NCI-H446 (cell line): ENCODE data around the gene PRDM2.
A peak's percentile ranks its signal among the peaks of the same experiment; 100 is the strongest.
"Not testable (repeated sequence)": the region's sequence is repeated elsewhere in the genome, so short reads cannot be mapped to it uniquely, and the experiment has no call there.

Experiments used
- DNase-seq, 2 experiments: peaks; one replicate each; lab custom pipeline; 2025; lab: John Stamatoyannopoulos, UW

Gene PRDM2

GRCh38 chr1:13699936-13700520 is at the start of gene PRDM2:
TSS of gene PRDM2 (plus strand) at chr1:13700188. CDS start at chr1:13715606, 15,418 bp downstream.
- DNase-seq: peak; percentile 49 to 55

- DNase-seq: no peak
These were observed 48.7 kb upstream of the PRDM2 start for GRCh38 chr1:13651279-13651678.

DNA sequence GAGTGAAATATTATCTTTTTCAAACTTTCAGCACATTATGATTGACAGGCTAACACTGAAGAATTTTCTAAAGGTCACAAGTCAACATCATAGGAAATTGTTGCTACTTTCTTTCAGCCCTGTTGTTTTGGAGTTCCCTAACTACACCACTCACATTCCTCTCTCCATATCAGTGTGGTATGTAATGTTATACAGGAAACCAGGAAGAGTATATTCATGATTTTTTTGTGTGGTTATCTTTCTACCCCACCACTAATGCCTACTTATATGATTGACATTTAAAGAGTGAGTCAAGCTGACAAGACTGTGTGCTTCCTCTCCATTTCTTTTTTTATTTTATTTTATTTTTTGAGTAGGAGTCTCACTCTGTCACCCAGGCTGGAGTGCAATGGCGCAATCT is 47.8 kb upstream of the PRDM2 start:
- DNase-seq: no peak

DNA sequence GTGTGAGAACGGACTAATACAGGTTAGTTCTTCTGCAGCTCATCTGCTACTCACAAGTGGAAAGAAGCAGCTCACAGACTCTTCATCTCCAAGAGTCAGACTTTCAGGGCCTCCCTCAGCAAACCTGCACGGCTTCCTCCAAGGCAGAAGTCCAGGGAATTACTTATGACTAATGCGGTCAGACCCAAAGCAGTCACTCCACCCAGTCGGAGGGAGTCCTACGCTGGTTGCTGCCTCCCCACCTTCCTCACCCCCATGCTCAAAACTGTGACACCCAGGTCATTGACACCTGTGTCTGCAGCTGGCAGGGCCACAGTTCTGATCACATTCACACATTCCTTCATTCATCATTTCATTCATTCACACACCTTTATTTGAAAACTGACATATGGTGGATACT is 38.4 kb upstream of the PRDM2 start:
- no peak for DNase-seq

- DNase-seq: peak in 1 of 2 experiments; percentile 27
These were observed 37.5 kb upstream of the PRDM2 start for GRCh38 chr1:13662493-13662892.

- no peak for DNase-seq
These were observed 36.0 kb upstream of the PRDM2 start for GRCh38 chr1:13663969-13664368.

- no peak for DNase-seq
These were observed 35.5 kb upstream of the PRDM2 start for GRCh38 chr1:13664451-13664850.

DNA sequence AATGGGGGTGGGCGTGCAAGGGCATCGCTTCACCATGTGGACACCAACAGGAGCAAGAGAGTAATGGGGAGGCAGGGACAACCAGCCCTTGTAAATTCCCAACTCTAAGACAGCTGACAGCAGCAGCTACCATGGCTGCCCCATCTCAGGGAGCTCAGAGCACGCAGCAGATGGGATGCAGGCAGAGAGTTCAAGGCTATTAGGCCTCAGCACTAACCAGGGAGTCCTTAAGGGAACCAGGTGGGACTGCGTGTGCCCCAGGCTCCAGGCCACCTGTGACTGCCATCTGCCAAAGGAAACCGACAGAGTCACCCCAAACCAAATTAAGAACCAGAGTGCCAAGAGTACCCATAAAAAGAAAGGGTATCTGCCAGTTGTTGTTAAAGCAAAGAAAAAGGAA is 33.7 kb upstream of the PRDM2 start:
- no peak for DNase-seq

GRCh38 chr1:13667691-13668090 is 32.3 kb upstream of the PRDM2 start:
- no peak for DNase-seq

GRCh38 chr1:13674377-13674776 is 25.6 kb upstream of the PRDM2 start:
- DNase-seq: no peak

GRCh38 chr1:13675151-13675651 is 24.8 kb upstream of the PRDM2 start:
- no peak for DNase-seq

- no peak for DNase-seq
These were observed 22.1 kb upstream of the PRDM2 start for GRCh38 chr1:13677896-13678295.

DNA sequence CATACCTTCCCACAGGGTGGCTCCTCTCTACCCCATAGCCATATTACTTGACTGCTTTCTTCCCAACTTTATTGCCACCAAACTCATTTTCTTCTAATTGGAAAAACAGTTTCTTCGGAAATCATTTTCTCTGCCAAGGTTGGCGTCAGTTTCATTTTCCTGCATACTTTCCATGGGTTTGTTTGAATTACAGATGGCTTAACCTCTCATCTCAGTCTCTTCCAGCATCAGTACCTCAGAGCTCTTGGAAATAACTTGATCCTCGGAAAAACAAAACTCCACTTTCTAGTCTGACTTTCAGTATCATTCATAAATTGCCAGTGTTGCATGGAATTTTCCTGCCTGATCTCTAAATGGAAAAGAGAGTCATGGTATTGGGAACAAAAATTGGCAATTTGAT is 20.3 kb upstream of the PRDM2 start:
- DNase-seq: no peak

- DNase-seq: peak in 1 of 2 experiments; percentile 22
These were observed 19.4 kb upstream of the PRDM2 start for GRCh38 chr1:13680609-13681008.

- no peak for DNase-seq
These were observed 18.1 kb upstream of the PRDM2 start for GRCh38 chr1:13681921-13682320.

GRCh38 chr1:13682444-13682843 is 17.5 kb upstream of the PRDM2 start:
- no peak for DNase-seq

DNA sequence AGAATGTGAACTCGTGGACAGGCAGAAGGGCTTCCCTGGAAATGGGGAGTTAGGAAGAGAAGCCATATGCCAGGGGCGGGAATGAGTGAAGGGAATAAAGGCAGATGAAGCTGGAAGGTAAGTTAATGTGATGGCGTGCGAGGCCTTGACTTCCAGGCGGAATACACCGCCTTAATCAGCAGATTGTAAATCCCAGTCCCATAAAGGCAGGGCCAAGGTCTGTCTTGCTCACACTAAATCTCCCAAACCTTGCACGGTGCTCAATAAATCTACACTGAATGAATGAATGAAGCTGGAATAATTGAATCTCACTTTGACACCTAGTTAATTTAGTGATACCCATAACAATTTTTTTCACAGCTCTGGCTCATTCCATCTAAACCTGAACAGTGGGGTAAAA is 16.8 kb upstream of the PRDM2 start:
- DNase-seq: no peak

DNA sequence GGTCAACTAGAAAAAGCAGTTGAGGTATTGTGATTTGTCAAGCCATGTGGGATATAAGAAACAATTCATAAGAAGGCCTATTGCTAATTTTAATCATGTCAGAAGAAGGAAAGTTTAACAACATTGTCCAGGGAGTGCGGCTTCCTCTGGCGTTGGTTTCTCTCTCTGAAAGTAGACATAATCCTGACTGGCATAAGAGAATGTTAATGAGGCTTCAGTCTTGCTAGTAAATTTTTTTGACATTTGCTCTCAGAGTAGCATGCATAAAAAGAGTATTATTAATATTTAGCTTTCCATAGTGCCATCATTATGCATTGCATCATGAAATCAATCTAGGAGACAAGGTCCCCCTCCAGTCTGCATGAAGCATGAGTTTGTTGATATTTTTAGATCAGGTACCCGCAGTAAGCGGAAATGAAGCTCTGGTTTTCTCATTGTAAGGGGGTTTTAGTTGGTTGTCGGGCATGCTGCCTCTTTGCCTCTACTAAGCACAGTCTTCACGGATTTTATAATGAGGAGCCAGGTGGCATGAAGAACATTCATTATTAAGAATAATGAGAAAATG is 12.8 kb upstream of the PRDM2 start:
- DNase-seq: no peak

- DNase-seq: not testable (repeated sequence)
These were observed 6.9 kb upstream of the PRDM2 start for GRCh38 chr1:13693094-13693493.

DNA sequence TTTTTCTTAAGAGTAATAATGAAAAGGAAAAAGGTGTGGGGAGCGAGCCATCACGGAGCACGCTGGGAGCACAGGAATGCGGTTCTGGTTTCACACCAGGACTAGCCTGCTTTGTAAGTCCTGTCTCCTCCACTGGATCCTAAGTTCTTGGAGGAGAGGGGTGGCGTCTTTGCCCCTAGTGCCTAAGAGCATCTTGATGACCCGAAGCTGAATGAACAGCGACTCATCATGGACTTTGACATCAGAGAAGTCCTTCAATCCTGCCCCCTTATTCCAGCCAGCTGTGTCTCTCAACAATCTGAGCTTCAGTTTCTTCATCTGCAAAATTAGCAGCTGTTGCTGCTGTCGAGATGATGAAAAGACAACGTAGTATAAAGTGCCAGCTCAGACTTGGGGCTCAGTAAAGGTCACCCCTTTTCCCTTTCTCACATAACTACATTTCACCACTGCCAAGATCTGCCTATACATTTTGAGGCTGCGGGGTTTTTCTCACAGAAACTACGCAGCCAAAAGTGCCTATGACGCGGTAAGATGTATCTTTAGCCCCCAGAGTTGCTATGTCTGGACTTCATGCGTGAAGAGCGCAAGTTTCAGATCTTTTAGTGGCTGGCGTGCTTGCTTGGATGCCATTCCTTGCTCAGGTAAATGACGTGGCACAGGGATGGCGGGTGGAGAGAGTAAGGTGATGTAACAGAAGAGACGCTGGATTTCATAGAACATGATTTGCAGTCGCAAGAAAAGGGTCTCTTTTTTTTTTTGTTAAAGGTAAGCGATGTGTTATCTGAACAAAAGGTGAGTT is 4.9 kb upstream of the PRDM2 start:
- DNase-seq: no peak

DNA sequence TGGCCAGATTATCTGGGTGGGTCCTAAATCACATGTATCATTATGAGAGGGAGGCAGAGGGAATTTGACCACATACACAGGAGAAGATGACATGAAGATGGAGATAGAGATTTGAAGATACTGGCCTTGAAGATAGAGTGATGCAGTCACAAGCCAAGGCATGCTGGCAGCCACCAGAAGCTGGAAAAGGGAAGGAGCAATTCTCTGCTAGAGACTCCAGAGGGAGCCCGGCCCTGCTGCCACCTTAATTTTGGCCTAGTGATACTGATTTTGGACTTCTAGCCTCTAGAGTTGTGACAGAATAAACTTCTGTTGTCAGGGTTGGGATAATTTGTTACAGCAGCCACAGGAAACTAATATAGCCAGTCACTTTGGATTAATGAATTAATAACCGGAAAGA is 2.2 kb upstream of the PRDM2 start:
- peak in 1 of 2 experiments; percentile 7 for DNase-seq

DNA sequence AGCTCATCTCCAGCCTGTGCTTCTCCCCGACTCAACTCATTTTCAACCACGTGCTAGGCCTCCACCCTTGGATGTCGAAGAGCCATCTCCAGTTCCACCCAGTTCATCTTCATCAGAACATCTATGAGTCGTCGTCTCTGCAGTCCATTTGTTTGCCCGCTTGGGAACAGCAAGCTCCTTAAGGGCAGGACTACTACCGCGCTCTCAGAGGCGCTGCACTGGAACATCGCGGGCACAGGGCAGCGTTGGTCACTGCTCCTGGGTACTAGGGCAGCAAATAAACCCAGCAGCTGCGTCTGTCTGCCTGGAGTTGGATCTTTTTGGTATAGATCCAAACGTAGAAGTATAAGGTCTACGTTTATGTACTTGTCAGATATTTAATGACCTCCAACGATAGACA is 478 bp upstream of the PRDM2 start:
- no peak for DNase-seq
